ENCODE results near the gene SGCA.

DNA sequence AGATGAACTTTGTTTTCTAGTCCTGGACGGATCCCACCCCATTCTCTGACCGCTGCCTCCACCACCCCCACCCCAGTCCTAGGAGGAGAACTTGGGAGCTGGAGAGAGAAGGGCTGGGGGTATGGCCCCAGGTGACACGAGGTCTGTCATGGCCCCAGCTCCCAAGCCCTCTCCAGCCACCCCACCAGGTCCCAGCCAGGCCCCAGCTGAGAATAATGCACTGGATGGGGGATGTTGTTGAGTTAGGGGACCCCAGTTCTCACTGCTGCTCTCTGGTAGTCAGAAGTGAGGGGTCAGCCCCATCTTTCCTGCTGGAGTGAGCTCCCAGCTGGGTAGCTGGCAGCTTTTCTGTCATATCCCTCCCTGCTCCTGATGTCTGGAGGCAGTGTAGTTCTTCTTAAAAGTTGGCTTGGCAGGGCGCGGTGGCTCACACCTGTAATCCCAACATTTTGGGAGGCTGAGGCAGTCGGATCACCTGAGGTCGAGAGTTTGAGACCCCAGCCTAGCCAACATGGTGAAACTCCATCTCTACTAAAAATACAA is 40.2 kb downstream of the SGCA start:
- TF ChIP-seq, protein P1, sequence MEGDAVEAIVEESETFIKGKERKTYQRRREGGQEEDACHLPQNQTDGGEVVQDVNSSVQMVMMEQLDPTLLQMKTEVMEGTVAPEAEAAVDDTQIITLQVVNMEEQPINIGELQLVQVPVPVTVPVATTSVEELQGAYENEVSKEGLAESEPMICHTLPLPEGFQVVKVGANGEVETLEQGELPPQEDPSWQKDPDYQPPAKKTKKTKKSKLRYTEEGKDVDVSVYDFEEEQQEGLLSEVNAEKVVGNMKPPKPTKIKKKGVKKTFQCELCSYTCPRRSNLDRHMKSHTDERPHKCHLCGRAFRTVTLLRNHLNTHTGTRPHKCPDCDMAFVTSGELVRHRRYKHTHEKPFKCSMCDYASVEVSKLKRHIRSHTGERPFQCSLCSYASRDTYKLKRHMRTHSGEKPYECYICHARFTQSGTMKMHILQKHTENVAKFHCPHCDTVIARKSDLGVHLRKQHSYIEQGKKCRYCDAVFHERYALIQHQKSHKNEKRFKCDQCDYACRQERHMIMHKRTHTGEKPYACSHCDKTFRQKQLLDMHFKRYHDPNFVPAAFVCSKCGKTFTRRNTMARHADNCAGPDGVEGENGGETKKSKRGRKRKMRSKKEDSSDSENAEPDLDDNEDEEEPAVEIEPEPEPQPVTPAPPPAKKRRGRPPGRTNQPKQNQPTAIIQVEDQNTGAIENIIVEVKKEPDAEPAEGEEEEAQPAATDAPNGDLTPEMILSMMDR (tag by site-specific recombination; IDR thresholded peaks at IDR 0.05) = no peak
- TF ChIP-seq MEIS1 (CRISPR knock-in tag; IDR thresholded peaks at IDR 0.05; ENCODE audit: borderline replicate concordance) = no peak
- no peak for TF ChIP-seq ZNF138 (tag by site-specific recombination; IDR thresholded peaks at IDR 0.05; ENCODE audit: borderline replicate concordance)
- TF ChIP-seq, protein P2, sequence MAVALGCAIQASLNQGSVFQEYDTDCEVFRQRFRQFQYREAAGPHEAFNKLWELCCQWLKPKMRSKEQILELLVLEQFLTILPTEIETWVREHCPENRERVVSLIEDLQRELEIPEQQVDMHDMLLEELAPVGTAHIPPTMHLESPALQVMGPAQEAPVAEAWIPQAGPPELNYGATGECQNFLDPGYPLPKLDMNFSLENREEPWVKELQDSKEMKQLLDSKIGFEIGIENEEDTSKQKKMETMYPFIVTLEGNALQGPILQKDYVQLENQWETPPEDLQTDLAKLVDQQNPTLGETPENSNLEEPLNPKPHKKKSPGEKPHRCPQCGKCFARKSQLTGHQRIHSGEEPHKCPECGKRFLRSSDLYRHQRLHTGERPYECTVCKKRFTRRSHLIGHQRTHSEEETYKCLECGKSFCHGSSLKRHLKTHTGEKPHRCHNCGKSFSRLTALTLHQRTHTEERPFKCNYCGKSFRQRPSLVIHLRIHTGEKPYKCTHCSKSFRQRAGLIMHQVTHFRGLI (tag by site-specific recombination; IDR thresholded peaks at IDR 0.05) = no peak
- no peak for TF ChIP-seq GLI2 (tag by site-specific recombination; IDR thresholded peaks at IDR 0.05; ENCODE audit: borderline replicate concordance, low read depth)
